HG02970 (cell line): Measurements from ENCODE around the gene ACTG1.

Source experiments
- ATAC-seq: cut with Tn5 transposase; IDR thresholded peaks from one replicate; pipeline ENCODE4 v1.9.1; 2021; ENCODE audit warnings: mild to moderate bottlenecking, moderate library complexity, moderate number of reproducible peaks; ENCODE audit not compliant: unreplicated experiment, low FRiP score

The ACTG1 gene

GRCh38 chr17:81502471-81503017, 10.1 kb downstream of the ACTG1 start:
- ATAC-seq: no peak

GRCh38 chr17:81500047-81500446, 12.6 kb downstream of the ACTG1 start:
- no peak for ATAC-seq

GRCh38 chr17:81499601-81499970, 13.0 kb downstream of the ACTG1 start:
- no peak for ATAC-seq

GRCh38 chr17:81498953-81499600, 13.5 kb downstream of the ACTG1 start:
- no peak for ATAC-seq

GRCh38 chr17:81494626-81495377, 17.8 kb downstream of the ACTG1 start:
- ATAC-seq: no peak

- no peak for ATAC-seq
Observed at GRCh38 chr17:81493198-81494038, 19.2 kb downstream of the ACTG1 start.

GRCh38 chr17:81492706-81493105, 19.9 kb downstream of the ACTG1 start:
- no peak for ATAC-seq

- ATAC-seq: no peak
Observed at GRCh38 chr17:81492202-81492601, 20.4 kb downstream of the ACTG1 start.

GRCh38 chr17:81491761-81492160, 20.8 kb downstream of the ACTG1 start:
- ATAC-seq: no peak

- no peak for ATAC-seq
Observed at GRCh38 chr17:81491181-81491581, 21.4 kb downstream of the ACTG1 start.

- ATAC-seq: no peak
Observed at GRCh38 chr17:81489998-81490992, 22.3 kb downstream of the ACTG1 start.

- ATAC-seq: no peak
Observed at GRCh38 chr17:81489012-81489997, 23.3 kb downstream of the ACTG1 start.

GRCh38 chr17:81488276-81488860, 24.2 kb downstream of the ACTG1 start:
- no peak for ATAC-seq

- no peak for ATAC-seq
Observed at GRCh38 chr17:81487487-81488275, 24.9 kb downstream of the ACTG1 start.

- ATAC-seq: no peak
Observed at GRCh38 chr17:81487089-81487486, 25.5 kb downstream of the ACTG1 start.

- no peak for ATAC-seq
Observed at GRCh38 chr17:81486199-81486810, 26.3 kb downstream of the ACTG1 start.
